ENCODE data around the gene MYO10.

The MYO10 gene

DNA sequence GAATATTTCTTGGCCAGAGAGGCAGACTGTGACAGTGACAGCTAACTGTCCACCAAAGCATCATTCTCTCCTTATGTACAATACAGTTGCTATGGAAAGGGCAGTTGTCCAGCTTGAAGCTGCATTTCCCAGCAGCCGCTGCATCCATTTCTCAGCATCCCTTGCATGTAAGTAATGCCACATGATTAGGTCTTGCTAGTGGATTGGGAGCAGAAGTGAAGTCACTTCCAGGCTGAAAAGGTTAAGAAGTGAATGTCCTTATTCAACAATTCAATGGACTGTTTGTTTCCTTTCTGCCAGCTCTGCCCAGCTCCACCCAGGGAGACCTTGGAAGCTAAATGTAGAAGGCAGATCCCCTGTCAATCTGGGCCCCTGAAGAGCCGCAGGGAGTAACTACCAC, 293.2 kb downstream of the MYO10 start:
- TF ChIP-seq, protein P1, sequence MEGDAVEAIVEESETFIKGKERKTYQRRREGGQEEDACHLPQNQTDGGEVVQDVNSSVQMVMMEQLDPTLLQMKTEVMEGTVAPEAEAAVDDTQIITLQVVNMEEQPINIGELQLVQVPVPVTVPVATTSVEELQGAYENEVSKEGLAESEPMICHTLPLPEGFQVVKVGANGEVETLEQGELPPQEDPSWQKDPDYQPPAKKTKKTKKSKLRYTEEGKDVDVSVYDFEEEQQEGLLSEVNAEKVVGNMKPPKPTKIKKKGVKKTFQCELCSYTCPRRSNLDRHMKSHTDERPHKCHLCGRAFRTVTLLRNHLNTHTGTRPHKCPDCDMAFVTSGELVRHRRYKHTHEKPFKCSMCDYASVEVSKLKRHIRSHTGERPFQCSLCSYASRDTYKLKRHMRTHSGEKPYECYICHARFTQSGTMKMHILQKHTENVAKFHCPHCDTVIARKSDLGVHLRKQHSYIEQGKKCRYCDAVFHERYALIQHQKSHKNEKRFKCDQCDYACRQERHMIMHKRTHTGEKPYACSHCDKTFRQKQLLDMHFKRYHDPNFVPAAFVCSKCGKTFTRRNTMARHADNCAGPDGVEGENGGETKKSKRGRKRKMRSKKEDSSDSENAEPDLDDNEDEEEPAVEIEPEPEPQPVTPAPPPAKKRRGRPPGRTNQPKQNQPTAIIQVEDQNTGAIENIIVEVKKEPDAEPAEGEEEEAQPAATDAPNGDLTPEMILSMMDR (conservative IDR thresholded peaks at IDR 0.05; ENCODE audit: low read depth, low read length) = no peak
- no peak overlapping the region for H3K4me3 ChIP-seq (ENCODE audit: low read length)
- no peak for DNase-seq (ENCODE audit: low read depth)

DNA sequence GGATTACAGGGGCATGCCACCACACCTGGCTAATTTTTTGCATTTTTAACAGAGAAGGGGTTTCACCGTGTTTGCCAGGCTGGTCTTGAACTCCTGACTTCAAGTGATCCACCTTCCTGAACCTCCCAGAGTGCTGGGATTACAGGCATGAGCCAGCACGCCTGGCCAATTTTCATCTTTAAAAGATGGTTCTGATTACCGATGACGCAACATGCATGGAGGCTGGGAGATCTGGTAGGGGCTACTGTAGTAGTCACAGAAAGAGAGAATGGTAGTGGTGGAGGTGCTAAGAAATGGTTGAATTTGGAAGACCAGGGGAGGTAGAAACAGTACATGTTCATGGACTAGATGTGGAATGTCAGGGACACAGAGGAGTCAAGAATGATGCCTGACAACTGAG, 296.9 kb downstream of the MYO10 start:
- TF ChIP-seq, protein P1 (conservative IDR thresholded peaks at IDR 0.05; ENCODE audit: low read depth, low read length) = no peak
- DNase-seq (ENCODE audit: low read depth) = no peak
- no peak overlapping the region for H3K4me3 ChIP-seq (ENCODE audit: low read length)

GRCh38 chr5:16628376-16628775, 307.7 kb downstream of the MYO10 start:
- H3K4me3 ChIP-seq (ENCODE audit: low read length) = no peak overlapping the region
- TF ChIP-seq, protein P1 (conservative IDR thresholded peaks at IDR 0.05; ENCODE audit: low read depth, low read length) = no peak
- DNase-seq (ENCODE audit: low read depth) = no peak

GRCh38 chr5:16626696-16627264, 309.3 kb downstream of the MYO10 start:
- DNase-seq (ENCODE audit: low read depth) = no peak
- TF ChIP-seq, protein P1 (conservative IDR thresholded peaks at IDR 0.05; ENCODE audit: low read depth, low read length) = no peak
- no peak overlapping the region for H3K4me3 ChIP-seq (ENCODE audit: low read length)

DNA sequence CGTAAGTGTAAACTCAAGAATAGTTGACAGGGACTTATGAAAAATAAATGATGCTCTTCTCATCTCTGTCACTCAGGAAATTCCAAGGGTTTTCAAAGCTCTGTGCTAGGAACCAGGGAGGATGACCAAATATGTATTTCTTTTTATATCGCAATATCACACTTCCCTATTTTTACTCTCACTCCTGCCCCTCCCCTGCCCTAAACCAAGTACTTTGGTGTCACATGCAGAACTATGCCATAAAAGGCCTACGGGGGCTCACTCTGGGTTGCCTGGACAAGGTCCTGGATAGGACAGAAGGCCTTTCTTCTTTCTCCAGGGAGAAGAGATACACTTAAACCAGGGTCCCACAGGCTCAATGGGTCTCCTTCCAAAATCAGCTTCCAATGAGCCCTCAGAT, 311.0 kb downstream of the MYO10 start:
- DNase-seq (ENCODE audit: low read depth) = no peak
- no peak overlapping the region for H3K4me3 ChIP-seq (ENCODE audit: low read length)
- TF ChIP-seq, protein P1 (conservative IDR thresholded peaks at IDR 0.05; ENCODE audit: low read depth, low read length) = no peak

DNA sequence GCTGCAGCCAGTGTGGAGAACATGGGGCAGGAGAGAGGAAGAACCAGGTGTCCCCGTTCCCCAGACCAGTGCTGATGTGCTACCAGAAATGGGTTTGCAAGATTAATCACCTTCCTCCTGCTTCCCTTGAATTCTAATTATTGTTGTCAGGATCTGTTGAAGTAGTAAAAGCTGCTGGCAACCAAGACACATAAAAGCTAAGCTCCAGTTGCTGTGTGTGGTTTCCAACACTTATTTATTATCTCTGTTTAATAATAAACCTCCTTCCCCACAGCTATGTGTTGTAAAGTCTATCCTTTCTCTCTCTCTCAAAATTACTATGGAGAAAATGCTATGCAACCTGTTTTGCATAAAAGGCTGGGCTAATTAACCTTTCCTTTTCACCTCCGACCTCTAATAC, 317.0 kb downstream of the MYO10 start:
- TF ChIP-seq, protein P1 (conservative IDR thresholded peaks at IDR 0.05; ENCODE audit: low read depth, low read length) = no peak
- H3K4me3 ChIP-seq (ENCODE audit: low read length) = no peak overlapping the region
- DNase-seq (ENCODE audit: low read depth) = no peak

GRCh38 chr5:16618138-16618897, 317.8 kb downstream of the MYO10 start:
- DNase-seq (ENCODE audit: low read depth) = no peak
- H3K4me3 ChIP-seq (ENCODE audit: low read length) = no peak overlapping the region
- TF ChIP-seq, protein P1 (conservative IDR thresholded peaks at IDR 0.05; ENCODE audit: low read depth, low read length) = no peak
